HG03342 (cell line): Measurements from ENCODE around the gene MYOM3.
"Not testable (repeated sequence)": the region's sequence is repeated elsewhere in the genome, so short reads cannot be mapped to it uniquely, and the experiment has no call there.

Experiments
- ATAC-seq: cut with Tn5 transposase; IDR thresholded peaks from one replicate; pipeline ENCODE4 v1.9.1; 2021; ENCODE audit warnings: mild to moderate bottlenecking, moderate library complexity; ENCODE audit not compliant: unreplicated experiment

The MYOM3 gene

GRCh38 chr1:24077278-24077978 lies 34.5 kb downstream of the MYOM3 start:
- no peak for ATAC-seq

- ATAC-seq, result no peak
These were observed 36.0 kb downstream of the MYOM3 start for GRCh38 chr1:24075946-24076345.

GRCh38 chr1:24075590-24075854 lies 36.4 kb downstream of the MYOM3 start:
- no peak for ATAC-seq

GRCh38 chr1:24074817-24075589 lies 36.9 kb downstream of the MYOM3 start:
- no peak for ATAC-seq

GRCh38 chr1:24074196-24074595 lies 37.7 kb downstream of the MYOM3 start:
- ATAC-seq, result no peak

GRCh38 chr1:24071941-24072340 lies 40.0 kb downstream of the MYOM3 start:
- no peak for ATAC-seq

- no peak for ATAC-seq
These were observed 41.0 kb downstream of the MYOM3 start for GRCh38 chr1:24070821-24071393.

GRCh38 chr1:24069817-24070216 lies 42.1 kb downstream of the MYOM3 start:
- no peak for ATAC-seq

- ATAC-seq, result no peak
These were observed 44.0 kb downstream of the MYOM3 start for GRCh38 chr1:24067978-24068377.

GRCh38 chr1:24065304-24065703 lies 46.6 kb downstream of the MYOM3 start:
- no peak for ATAC-seq

- ATAC-seq, result no peak
These were observed 49.7 kb downstream of the MYOM3 start for GRCh38 chr1:24062221-24062620.

GRCh38 chr1:24060482-24060881 lies 51.5 kb downstream of the MYOM3 start:
- no peak for ATAC-seq

- no peak for ATAC-seq
These were observed 53.1 kb downstream of the MYOM3 start for GRCh38 chr1:24058671-24059455.

- ATAC-seq, result no peak
These were observed 54.8 kb downstream of the MYOM3 start for GRCh38 chr1:24057171-24057570.

- ATAC-seq, result no peak
These were observed 56.3 kb downstream of the MYOM3 start for GRCh38 chr1:24055681-24056080.

GRCh38 chr1:24052220-24052619 lies 59.7 kb downstream of the MYOM3 start:
- no peak for ATAC-seq

- ATAC-seq, result no peak
These were observed 60.6 kb downstream of the MYOM3 start for GRCh38 chr1:24051206-24051945.

GRCh38 chr1:24049733-24050132 lies 62.2 kb downstream of the MYOM3 start:
- no peak for ATAC-seq

GRCh38 chr1:24048894-24049293 lies 63.0 kb downstream of the MYOM3 start:
- not testable (repeated sequence) for ATAC-seq

- no peak for ATAC-seq
These were observed 63.6 kb downstream of the MYOM3 start for GRCh38 chr1:24048205-24048869.
